HepG2 (cell line): ENCODE data around the gene GDE1. TPM values are rescaled to one million over a fixed set of nuclear protein-coding genes. Genes with fewer than 3 reads are reported as not detected.

Experiments
- ATAC-seq: fragments of 200-7000 bp; cut with Tn5 transposase; 3 replicates; pipeline ENCODE4 v1.9.1; 2020; ENCODE audit warnings: mild to moderate bottlenecking, moderate library complexity
- BruUV-seq: library from RNA; stranded (reverse); fragments of 400-500 nt; replicated peaks from 2 replicates; lab custom pipeline; 2021; lab: Mats Ljungman, UMichigan
- CTCF ChIA-PET: fragments of 300-600 bp; formaldehyde crosslinking; extraction: SDS; loops from one replicate; lab custom pipeline; 2021; ENCODE audit warnings: low total read pairs, inconsistent platforms, low intra/inter-chr PET ratio; lab: Yijun Ruan, JAX
- POLR2A ChIA-PET: fragments of 350-600 bp; sonication (Branson Sonifier 250); formaldehyde crosslinking; loops from one replicate; lab custom pipeline; 2020; ENCODE audit warnings: antibody characterized with exemption, inconsistent platforms; lab: Yijun Ruan, JAX
- DNase-seq: peaks from one replicate; pipeline ENCODE4 v3.0.0-alpha.2; 2015; ENCODE audit warnings: low spot score
- FAIRE-seq: peaks from 3 replicates; lab custom pipeline; 2011; peaks lifted over from hg19 to GRCh38; lab: Jason Lieb, UNC
- H2AFZ ChIP-seq: one replicate; pipeline ENCODE4 v1.6.1; 2011; ENCODE audit warnings: low read length, inconsistent platforms
- H3K27ac ChIP-seq: fragments of 300-600 bp; 3 replicates; pipeline ENCODE4 v1.8.0; 2011; ENCODE audit warnings: mixed run types, mild to moderate bottlenecking, mixed read lengths, low read length, inconsistent platforms; ENCODE audit not compliant: insufficient read depth; ENCODE audit errors: extremely low read length
- H3K27me3 ChIP-seq, 2 experiments: fragments of 200-600 bp in 1 of 2; 2 replicates in 1 of 2; 3 replicates in 1 of 2; pipeline versions ENCODE4 v1.6.0 to v1.8.0; 2011; ENCODE audit warnings: low read length in 2 of 2, mild to moderate bottlenecking in 2 of 2, moderate library complexity in 2 of 2, inconsistent platforms in 1 of 2; ENCODE audit not compliant: insufficient read depth in 2 of 2, control insufficient read depth in 1 of 2
- H3K36me3 ChIP-seq, 2 experiments: fragments of 200-600 bp in 1 of 2; replicated peaks in 1 of 2; 2 replicates in 1 of 2; 3 replicates in 1 of 2; pipeline versions ENCODE4 v1.5.1 to v1.8.0; 2011; ENCODE audit warnings: low read length in 2 of 2, inconsistent platforms in 1 of 2; ENCODE audit not compliant: insufficient read depth in 2 of 2, control insufficient read depth in 1 of 2
- H3K4me1 ChIP-seq: 2 replicates; pipeline ENCODE4 v1.5.1; 2012; ENCODE audit warnings: low read length, inconsistent platforms; ENCODE audit not compliant: insufficient read depth
- H3K4me2 ChIP-seq: 2 replicates; pipeline ENCODE4 v1.6.0; 2011; ENCODE audit warnings: low read depth, low read length, inconsistent platforms
- H3K4me3 ChIP-seq, 3 experiments: fragments of 200-600 bp in 1 of 3; sonication (generic), shearing (Covaris generic) in 1 of 3; replicated peaks in 1 of 3; 2 replicates each; pipeline ENCODE4 v1.5.1; 2011 to 2016; ENCODE audit warnings: low read length in 3 of 3, inconsistent platforms in 2 of 3, low read depth in 2 of 3, mild to moderate bottlenecking in 2 of 3, control low read depth in 1 of 3, mixed read lengths in 1 of 3; ENCODE audit not compliant: insufficient read depth in 1 of 3
- H3K79me2 ChIP-seq: one replicate; pipeline ENCODE4 v1.6.1; 2011; ENCODE audit warnings: low read length, inconsistent platforms; ENCODE audit not compliant: insufficient read depth
- H3K9ac ChIP-seq: 2 replicates; pipeline ENCODE4 v1.6.0; 2011; ENCODE audit warnings: mild to moderate bottlenecking, low read depth, low read length, inconsistent platforms; ENCODE audit not compliant: insufficient read depth
- H3K9me3 ChIP-seq: 2 replicates; pipeline ENCODE4 v1.5.1; 2012; ENCODE audit warnings: mild to moderate bottlenecking, low read length
- H4K20me1 ChIP-seq: 2 replicates; pipeline ENCODE4 v1.6.0; 2011; ENCODE audit warnings: inconsistent platforms, mild to moderate bottlenecking, low read length, moderate library complexity; ENCODE audit not compliant: insufficient read depth
- CEBPB ChIP-seq: IDR thresholded peaks from 2 replicates; pipeline ENCODE4 v1.6.1; 2011; ENCODE audit warnings: low read depth, low read length, improper control_type of control experiment, borderline replicate concordance
- FOXP4 ChIP-seq: sonication (generic); formaldehyde crosslinking; IDR thresholded peaks from 2 replicates; pipeline ENCODE4 v1.4.0; 2020; ENCODE audit warnings: missing genetic modification reagents
- HDAC1 ChIP-seq: sonication (generic); formaldehyde crosslinking; IDR thresholded peaks from 2 replicates; pipeline ENCODE4 v1.5.1; 2020; ENCODE audit warnings: mild to moderate bottlenecking, missing genetic modification reagents
- HMGA1 ChIP-seq: sonication (generic); formaldehyde crosslinking; conservative IDR thresholded peaks from 2 replicates; pipeline ENCODE4 v1.4.0; 2020; ENCODE audit warnings: missing genetic modification reagents
- LCORL ChIP-seq, 2 experiments: fragments of 450-650 bp in 1 of 2; sonication (generic) in 1 of 2; formaldehyde crosslinking in 1 of 2; IDR thresholded peaks; 2 replicates each; pipeline versions ENCODE4 v1.5.0 to v1.6.1; 2017 to 2020; ENCODE audit warnings: antibody characterized with exemption in 1 of 2, missing genetic modification reagents in 1 of 2
- MAFF ChIP-seq: IDR thresholded peaks from 2 replicates; pipeline ENCODE4 v1.6.1; 2011; ENCODE audit warnings: low read depth, low read length, improper control_type of control experiment
- MAFK ChIP-seq, 2 experiments: IDR thresholded peaks in 1 of 2; conservative IDR thresholded peaks in 1 of 2; 2 replicates each; pipeline ENCODE4 v1.6.1; 2011; ENCODE audit warnings: improper control_type of control experiment in 2 of 2, low read length in 2 of 2
- NR2F6 ChIP-seq, 2 experiments: IDR thresholded peaks; 2 replicates each; pipeline ENCODE4 v1.6.1; 2016; ENCODE audit warnings: antibody characterized with exemption in 1 of 2, mild to moderate bottlenecking in 1 of 2
- SALL1 ChIP-seq: sonication (generic); formaldehyde crosslinking; IDR thresholded peaks from 2 replicates; pipeline ENCODE4 v1.8.0; 2022; ENCODE audit warnings: mild to moderate bottlenecking, missing genetic modification reagents
- TOE1 ChIP-seq: sonication (generic); formaldehyde crosslinking; IDR thresholded peaks from 2 replicates; pipeline ENCODE4 v1.4.0; 2020; ENCODE audit warnings: mild to moderate bottlenecking, missing genetic modification reagents
- TSC22D2 ChIP-seq: sonication (generic); formaldehyde crosslinking; IDR thresholded peaks from 2 replicates; pipeline ENCODE4 v1.5.1; 2020; ENCODE audit warnings: missing genetic modification reagents, mild to moderate bottlenecking, borderline replicate concordance
- XRCC5 ChIP-seq: fragments of 200-400 bp; formaldehyde crosslinking; optimal IDR thresholded peaks from 2 replicates; pipeline ENCODE3; 2017; ENCODE audit warnings: mild to moderate bottlenecking, low read length
- ZNF331 ChIP-seq: sonication (generic); formaldehyde crosslinking; IDR thresholded peaks from 2 replicates; pipeline ENCODE4 v1.4.0; 2020; ENCODE audit warnings: missing genetic modification reagents
- ZSCAN5A ChIP-seq: sonication (generic); formaldehyde crosslinking; IDR thresholded peaks from 2 replicates; pipeline ENCODE4 v1.8.0; 2022; ENCODE audit warnings: mild to moderate bottlenecking, missing genetic modification reagents, borderline replicate concordance
- WGBS: methylation state at CpG from one replicate; pipeline ENCODE4 v1.1.6; 2017; ENCODE audit warnings: low lambda C conversion rate; 5-methylcytosine and 5-hydroxymethylcytosine counted together
- in situ Hi-C: cut with HindIII; loops from 2 replicates; pipeline ENCODE4 v1.10.0; 2017; ENCODE audit warnings: low pct_unique_long_range_greater_than_20kb; ENCODE audit not compliant: extremely low pct_ligation_motif_present
- intact Hi-C: fragments of 100-400 bp; cut with micrococcal nuclease; formaldehyde crosslinking; loops from one replicate; pipeline ENCODE4 v1.10.0; 2022; ENCODE audit not compliant: unreplicated experiment
- polyA plus RNA-seq, 8 experiments: library from polyadenylated mRNA; depleted of rRNA in 3 of 8; stranded (reverse) in 7 of 8; unstranded in 1 of 8; fragments of >200 nt; fragmentation: Illumina TruSeq in 4 of 8; extraction: Trizol in 4 of 8; gene quantifications; 2 replicates each; pipeline versions ENCODE4 v1.2.1 to v1.2.3, GENCODE V29; 2011 to 2016; ENCODE audit warnings: low read depth in 4 of 8, missing spikeins in 1 of 8, mixed read lengths in 1 of 8; ENCODE audit not compliant: insufficient read depth in 1 of 8
- total RNA-seq, 5 experiments: library from RNA; depleted of rRNA; stranded (reverse); fragments of >200 nt; fragmentation: Illumina TruSeq; extraction: Trizol; gene quantifications; 2 replicates each; pipeline ENCODE4 v1.2.3, GENCODE V29; 2016; ENCODE audit warnings: low read depth in 1 of 5

The GDE1 gene
- total and polyA plus RNA-seq, 2 of the 13 experiments (the other 11 are each of a cell fraction or from before 2014, with no cell fraction given) = 35.9 to 59.0 TPM

DNA sequence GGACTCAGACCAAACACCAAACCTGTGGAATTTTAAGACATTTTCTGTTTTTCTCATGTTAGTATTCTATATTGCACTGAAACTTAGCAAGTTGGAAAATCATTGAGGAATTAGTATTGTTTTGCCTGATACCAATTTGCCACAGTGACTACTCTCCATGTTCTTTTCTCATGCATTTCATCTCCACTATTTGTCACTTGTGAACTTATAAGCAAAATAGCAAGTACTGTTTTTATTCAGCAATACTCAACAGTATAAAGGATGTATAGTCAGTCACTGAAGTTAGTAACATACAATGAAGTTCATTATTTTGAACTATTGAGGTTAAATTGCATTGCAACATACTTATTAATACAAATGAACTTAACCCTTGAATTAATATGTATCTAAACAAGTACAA, 27.8 kb upstream of the GDE1 start:
- no TSS peak for BruUV-seq
- no peak overlapping the region for H3K4me3 ChIP-seq
- H4K20me1 ChIP-seq = no peaks in the 10 kb centered on the region
- ChIA-PET POLR2A (no interaction called here), CTCF (no interaction called here)
- no peak overlapping the region for H3K27ac ChIP-seq
- no peak overlapping the region for H2AFZ ChIP-seq
- peaks cover 9% of the 10 kb centered on the region for H3K4me1 ChIP-seq
- no peaks in the 10 kb centered on the region for H3K9me3 ChIP-seq
- no peaks in the 10 kb centered on the region for H3K79me2 ChIP-seq
- H3K36me3 ChIP-seq = peaks cover 4 to 15% of the 10 kb centered on the region in 2 experiments; a peak in 4 of 5 replicates
- DNase-seq = no peak
- in situ Hi-C loops (no loop called here), intact Hi-C loops (no loop called here)
- H3K4me2 ChIP-seq = no peak overlapping the region
- ATAC-seq = no peak
- no peak overlapping the region for H3K9ac ChIP-seq
- TF ChIP-seq LCORL (IDR thresholded peaks at IDR 0.05) (no peak), LCORL (CRISPR knock-in tag; IDR thresholded peaks at IDR 0.05) (no peak), XRCC5 (no peak), FOXP4 (CRISPR knock-in tag) (no peak), CEBPB (0 out of 2 replicates have a peak, but pooled peaks have one; percentile 28)
- FAIRE-seq = no peak
- no peaks in the 10 kb centered on the region for H3K27me3 ChIP-seq

- Histone ChIP-seq H4K20me1 (no peaks in the 10 kb centered on the region), H2AFZ (no peak overlapping the region), H3K9ac (no peak overlapping the region), H3K79me2 (no peaks in the 10 kb centered on the region), H3K4me2 (no peak overlapping the region), H3K27ac (no peak overlapping the region), H3K36me3 (peaks cover 5 to 18% of the 10 kb centered on the region in 2 experiments), H3K27me3 (no peaks in the 10 kb centered on the region), H3K9me3 (no peaks in the 10 kb centered on the region), H3K4me3 (no peak overlapping the region), H3K4me1 (peaks cover 11% of the 10 kb centered on the region)
- TF ChIP-seq TOE1 = no peak
- no peak for TF ChIP-seq TSC22D2
- TF ChIP-seq HDAC1 (CRISPR knock-in tag) = no peak
- no peak for TF ChIP-seq SALL1 (CRISPR knock-in tag)
- no peak for TF ChIP-seq HMGA1
- no peak for TF ChIP-seq MAFK (conservative IDR thresholded peaks at IDR 0.05 in 1 of 2, IDR thresholded peaks at IDR 0.05 in 1 of 2; ENCODE audit: low read length in 2 of 2)
- no peak for TF ChIP-seq ZNF331 (CRISPR knock-in tag)
- TF ChIP-seq ZSCAN5A (CRISPR knock-in tag) = no peak
- no peak for TF ChIP-seq NR2F6 (IDR thresholded peaks at IDR 0.05)
- TF ChIP-seq NR2F6 (CRISPR knock-in tag; IDR thresholded peaks at IDR 0.05) = no peak
- TF ChIP-seq MAFF = no peak
- ATAC-seq (no peak), FAIRE-seq (no peak), DNase-seq (no peak)
- ChIA-PET CTCF (no interaction called here), POLR2A (no interaction called here)
- in situ Hi-C loops (no loop called here), intact Hi-C loops (no loop called here)
- no TSS peak for BruUV-seq
- 96% methylated on average over 3 of the region's 3 CpGs for WGBS
Observed at GRCh38 chr16:19548144-19548543, 26.2 kb upstream of the GDE1 start.
